Medulla oblongata (tissue), 1 donor: Measurements from ENCODE around the gene SCLY.
A peak's percentile ranks its signal among the peaks of the same experiment; 100 is the strongest.

Experiments used
- DNase-seq: peaks from one replicate; pipeline ENCODE4 v3.0.0-alpha.2; 2015; ENCODE audit errors: extremely low spot score

SCLY gene

DNA sequence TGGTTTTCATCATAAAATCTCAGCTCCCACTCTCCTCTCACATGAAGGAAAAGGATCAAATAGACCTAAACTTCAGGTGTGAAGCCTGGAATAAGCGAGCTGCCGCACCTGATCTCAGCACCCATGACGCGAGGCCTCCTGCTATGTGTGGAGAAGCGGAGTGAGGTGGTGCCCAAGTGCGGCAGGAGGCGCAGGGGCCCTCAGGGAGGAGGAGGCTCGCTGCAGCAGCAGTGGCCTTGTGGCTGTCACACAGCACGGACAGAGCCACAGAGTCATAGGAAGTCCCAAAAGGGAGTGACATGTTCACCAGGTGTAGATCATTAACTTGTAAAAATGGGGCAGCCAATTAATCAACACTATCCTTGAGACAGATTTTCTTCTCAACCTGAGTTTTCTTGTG, 9.1 kb downstream of the SCLY start:
- no peak for DNase-seq

DNA sequence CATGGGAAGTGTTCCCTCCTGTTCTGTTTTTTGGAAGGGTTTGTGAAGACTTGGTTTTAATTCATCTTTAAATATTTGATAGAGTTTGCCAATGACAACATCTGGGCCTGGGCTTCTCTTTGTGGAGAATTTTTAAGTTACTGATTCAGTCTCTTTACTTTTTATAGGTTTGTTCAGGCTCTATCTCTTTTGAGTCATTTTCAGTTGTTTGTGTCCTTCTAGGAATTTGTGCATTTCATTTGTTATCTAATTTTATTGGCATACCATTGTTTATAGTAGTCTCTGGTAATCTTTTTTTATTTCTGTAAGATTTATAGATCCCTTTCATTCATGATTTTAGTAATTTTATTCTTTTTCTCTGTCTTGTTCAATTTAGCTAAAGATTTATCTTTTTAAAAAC, 14.6 kb downstream of the SCLY start:
- no peak for DNase-seq

DNA sequence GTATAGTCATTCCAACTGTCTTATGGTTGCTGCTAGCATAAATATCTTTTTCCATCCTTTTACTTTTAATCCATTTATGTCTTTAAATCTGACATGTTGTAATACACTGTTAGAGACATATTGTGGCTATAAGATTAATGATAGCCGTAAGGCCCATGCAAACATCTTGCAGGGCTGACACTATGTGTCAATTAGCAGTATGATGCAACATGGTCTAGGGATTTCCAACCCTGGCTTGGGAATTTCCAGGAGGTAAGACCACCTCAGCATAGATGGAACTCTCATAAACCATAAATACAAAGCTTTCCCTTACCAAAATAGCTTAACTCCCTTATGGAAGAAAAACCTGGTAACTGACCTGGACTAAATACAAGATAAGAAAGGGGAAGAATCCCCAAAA, 16.5 kb downstream of the SCLY start:
- no peak for DNase-seq

DNA sequence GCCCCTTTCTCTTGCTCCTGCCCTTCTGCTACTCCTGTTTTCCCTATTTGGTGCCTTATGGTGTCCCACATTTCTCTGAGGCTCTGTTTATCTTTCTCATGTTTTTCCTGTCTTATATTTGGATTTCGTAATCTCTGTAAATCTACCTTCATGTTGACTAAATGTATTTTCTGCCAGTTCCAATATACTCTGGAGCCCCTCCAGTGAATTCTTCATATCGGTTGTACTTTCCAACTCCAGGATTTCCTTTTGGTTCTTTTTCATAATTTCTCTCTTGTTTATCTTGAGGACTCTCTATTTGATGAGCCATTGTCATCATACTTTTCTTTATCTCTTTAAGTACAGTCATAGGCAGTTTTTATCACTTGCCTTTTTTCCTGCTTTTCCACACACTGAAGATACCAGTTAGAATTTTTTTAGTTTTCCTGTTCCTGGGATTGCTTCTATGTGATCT, 19.1 kb downstream of the SCLY start:
- DNase-seq: no peak

DNA sequence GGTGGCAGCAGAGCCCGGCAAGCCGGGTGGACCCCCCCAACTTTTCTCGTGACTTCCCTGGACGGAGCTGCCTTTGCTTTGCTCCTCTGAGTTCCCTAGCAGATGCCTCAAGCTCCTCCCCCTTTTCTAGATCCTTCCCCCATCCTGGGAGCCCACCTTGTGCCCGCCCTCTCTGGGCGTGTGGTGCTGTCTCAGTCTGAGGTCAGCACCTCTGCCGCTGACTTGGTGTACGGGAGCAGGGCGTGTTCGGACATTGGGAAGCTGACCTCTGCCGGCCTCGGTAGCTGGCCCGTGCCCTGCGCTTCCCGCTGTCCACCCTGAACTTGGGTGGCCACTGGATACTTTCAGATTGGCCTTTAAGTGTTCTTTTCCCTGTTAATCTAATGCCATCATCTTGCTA, 19.7 kb downstream of the SCLY start:
- DNase-seq: no peak

DNA sequence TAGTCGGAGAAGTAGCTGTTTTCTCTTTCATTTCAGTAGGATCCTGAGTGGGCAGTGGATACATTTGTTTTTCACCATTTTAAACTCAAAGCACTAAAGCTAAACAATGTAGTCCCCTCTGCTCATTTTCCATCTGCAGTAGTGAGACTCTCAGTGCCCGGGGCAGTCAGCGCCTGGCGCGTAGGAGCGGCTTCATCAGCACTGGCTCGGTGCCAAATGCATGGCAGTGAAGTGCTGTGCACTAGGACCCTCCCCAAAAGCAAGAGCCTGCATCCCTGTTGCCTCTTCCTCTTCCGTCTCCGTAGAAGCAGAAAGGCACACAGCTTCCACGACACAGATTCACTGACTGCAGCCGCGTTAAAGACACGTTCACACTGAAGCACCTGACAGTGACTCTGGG, 20.3 kb downstream of the SCLY start:
- peak; percentile 37 for DNase-seq

DNA sequence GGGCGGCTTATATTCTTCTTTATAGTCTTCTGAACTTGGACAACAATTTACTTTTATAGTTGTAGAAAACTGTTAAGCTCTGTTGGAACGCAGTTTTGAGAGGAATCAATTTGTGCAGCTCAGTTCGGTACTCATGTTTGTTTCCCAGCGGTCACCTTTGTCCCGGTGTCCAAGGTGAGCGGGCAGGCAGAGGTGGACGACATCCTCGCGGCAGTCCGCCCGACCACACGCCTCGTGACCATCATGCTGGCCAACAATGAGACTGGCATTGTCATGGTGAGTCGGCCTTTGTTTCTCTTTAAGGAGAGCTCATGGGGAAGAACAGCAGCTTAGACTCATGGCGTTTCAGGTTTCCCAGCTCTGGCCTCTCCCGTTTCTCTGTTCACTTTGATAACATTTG, 20.8 kb downstream of the SCLY start:
- DNase-seq: peak; percentile 47

DNA sequence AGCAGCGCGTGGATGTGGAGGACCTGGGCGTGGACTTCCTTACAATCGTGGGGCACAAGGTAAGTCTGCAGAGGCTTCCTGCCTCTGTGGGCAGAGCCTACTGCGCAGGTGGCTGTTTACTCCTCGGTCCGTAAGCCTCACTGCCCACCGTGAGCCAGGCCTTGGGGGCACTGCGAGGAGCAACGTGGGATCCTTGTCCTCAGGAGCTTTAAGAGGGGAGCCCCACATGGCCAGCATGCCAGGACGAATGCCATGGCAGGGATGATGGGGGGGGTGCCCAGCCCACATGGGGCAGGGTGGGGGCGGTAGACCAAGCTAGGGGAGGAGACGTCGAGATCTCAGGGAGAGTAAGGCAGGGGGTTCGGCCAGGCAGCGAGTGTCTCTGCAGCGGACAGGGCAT, 21.4 kb downstream of the SCLY start:
- DNase-seq: no peak

DNA sequence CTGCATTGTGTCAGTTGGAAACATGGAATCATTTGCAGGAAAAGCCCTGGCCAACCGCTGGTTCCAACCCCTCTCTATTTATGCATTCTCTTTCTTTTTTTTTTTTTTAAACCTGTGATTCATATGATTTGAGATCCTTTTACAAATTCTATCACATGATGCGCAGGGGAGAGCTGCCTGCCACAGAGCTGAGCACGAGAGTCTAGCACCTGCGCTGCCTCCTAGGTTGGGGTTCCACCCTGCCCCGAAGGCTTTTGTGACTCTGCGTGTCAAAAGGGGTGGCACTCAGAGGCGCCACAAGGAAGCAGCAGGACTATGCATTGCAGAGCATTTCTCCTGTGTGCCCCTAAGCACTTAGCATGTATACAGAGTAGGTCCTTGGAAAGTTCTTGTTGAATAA, 22.0 kb downstream of the SCLY start:
- no peak for DNase-seq

DNA sequence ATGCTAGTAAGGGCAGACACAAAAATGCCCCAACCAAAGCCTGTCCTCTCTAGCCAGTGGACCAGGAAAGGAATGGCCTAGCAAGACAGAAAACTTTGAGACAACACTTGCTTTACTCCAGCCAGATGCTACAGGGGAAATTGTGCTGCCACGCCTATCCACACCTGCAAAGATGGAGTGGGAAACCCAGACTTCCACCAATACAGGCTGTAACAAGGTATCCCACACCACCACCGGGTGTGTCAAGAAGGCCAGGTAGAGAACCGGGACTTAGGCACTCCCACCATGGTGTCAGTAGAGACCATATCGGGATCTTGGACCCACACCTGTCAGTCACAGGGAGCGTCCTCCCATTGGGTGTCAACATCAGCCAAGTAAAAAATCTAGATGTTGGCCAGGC, 23.1 kb downstream of the SCLY start:
- DNase-seq: no peak

DNA sequence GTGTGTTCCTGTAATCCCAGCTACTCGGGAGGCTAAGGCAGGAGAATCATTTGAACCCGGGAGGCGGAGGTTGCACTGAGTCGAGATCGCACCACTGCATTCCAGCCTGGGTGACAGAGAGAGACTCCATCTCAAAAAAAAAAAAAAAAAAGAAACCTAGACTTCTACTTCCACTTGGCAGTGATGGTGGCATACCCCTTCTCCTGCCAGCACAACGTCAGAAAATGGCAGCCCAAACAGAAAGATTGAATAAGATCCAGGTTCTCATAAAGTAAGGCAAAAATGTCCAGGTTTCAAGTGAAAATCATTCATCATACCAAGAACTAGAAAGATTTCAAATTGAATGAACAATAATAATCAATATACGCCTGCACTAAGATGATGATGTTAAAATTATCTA, 24.0 kb downstream of the SCLY start:
- DNase-seq: no peak

DNA sequence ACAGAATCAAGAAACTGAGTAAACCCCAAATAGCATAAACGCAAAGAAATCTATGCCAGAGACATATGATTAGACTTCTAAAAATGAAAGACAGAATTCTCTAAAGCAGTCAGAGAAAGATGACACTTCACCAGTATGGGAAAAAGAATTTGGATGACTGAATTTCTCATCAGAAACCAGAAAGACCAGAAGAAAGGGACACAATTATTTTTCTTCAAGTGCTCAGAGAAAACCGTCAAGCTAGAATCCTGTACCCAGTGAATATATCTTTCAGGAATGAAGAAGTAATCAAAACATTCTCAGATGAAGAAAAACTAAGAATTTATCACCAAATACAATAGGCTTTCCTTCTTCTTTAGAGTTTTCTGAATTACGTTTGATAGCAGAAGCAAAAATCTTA, 25.1 kb downstream of the SCLY start:
- DNase-seq: no peak

DNA sequence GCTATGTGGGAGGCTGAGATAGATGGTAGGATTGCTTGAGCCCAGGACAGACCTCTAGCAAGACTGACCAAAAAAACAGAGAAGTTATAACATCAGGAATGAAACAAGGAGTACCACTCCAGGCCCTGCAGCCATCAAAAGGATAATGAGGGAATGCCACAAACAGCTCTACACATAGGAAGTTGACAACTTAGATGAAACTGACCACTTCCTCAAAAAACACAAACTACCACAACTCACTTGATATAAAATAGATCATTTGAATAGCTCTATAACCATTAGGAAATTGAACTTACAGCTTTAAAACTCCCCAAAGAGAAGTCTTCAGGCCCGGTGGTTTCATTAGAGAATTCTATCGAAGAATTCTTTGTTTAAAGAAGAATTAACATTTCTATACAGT, 26.4 kb downstream of the SCLY start:
- peak; percentile 31 for DNase-seq

DNA sequence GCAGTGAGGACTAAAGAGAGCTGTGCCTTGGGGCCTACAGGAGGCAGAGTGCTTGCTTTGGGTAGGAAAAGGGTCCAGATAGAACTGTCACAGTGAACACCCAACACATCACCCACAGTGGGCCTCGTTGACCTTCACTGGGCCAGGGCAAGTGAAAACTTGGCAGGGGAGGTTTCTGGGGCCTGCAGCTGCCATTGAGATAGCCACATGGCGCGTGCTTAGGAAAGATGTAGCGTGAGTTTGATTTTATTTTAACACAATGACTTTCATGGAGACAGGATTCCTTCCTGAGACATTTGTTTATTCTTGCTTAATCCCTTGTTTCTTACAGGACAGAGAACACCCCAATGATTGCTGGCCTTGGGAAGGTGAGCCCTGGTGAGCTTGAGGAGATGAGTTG, 30.1 kb downstream of the SCLY start:
- no peak for DNase-seq

DNA sequence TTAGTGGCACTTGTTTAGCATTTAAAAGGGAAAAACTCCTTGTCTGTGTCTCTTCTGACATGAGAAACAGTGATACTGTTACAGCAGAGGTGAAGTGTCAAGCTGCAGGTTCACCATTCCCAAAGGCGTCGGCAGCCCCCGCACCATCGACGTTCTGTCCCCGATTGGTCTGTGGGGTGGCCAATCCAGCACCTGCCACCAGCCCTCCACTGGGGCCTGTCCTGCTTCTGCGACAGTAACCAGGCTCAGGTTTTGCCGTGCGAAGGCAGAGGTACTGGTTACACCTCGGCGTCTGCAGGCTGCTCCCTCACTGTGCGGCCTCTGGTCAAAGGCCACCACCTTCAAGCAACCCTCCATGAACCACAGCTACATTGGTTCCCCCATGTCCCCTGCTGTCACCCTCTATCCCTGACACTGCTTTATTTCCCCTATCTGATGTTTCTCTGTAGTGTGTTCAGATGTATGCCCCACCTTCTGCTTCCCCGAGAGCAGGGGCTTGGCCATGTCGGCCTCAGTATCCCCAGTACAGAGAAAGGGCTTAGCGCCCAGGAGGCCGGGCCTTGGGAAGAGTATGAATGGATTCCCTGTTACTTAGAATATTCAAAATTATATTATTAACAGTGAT, 30.7 kb downstream of the SCLY start:
- DNase-seq: no peak

DNA sequence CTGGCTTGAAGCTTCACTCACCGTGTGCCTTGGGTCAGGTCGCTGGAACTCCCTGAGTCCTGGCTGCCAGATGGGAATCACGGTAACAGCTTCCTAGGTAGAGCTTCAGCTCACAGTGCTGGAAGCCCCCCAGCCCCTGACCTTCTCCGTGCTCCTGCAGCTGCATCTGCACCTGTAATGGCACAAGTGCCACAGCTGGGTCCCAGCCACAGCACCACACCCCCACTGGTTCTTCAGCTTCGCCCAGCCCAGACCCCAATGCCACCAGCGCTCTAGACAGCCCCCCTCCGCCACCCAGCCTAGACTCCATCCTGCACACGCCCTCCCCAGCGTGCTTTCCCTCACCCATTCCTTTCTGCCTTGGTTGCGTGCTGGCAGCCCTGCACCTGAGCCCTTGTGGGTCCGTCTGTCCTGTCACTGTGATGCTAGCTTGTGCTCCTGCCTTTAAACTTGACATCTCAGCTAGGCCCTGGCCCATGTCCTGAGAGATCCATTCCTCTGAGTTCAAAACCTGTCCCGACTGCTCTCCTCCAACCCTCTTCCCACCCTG, 31.8 kb downstream of the SCLY start:
- DNase-seq: no peak

DNA sequence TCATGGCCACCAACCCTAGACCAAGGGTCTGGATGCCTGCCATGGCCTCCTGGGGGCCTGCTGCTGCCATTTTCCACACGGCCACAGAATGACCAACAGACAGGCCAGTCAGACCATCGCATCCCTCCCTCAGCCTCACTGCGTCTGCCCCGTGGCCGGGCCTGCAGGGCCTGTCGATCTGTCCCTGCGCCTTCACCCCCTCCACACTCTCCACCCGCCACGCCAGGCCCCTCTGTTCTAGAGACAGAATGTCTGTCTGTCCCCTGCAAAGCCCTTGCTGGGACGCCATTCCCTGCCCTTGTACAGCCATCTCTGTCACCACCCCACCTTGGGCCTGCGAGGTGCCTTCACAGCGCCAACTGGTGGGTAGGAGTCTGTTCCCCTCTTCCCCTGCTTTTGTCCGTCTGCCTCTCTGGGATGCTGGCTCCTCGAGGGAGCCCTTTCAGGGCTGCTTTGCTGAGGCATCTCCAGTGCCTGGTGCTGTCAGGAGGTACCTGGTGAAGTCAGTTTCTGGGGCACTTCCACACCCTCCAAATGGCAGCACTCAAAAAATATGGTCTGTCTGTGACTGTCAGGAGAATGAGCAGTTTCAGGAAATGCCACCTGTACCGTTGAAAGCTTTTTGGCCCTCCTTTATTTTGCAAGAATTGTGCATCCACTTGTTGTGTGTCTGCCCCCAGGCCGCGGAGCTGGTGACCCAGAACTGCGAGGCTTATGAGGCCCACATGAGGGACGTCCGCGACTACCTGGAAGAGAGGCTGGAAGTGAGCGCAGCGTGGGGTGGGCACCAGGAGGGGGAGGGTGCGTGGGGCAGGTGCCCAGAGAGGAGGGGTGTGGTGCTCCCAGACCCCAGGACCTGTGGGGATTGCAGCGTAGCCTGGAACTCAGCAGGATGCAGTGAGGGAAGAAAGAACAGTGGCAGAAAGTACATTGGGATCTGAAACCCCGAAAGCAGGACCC, 32.7 kb downstream of the SCLY start:
- no peak for DNase-seq

DNA sequence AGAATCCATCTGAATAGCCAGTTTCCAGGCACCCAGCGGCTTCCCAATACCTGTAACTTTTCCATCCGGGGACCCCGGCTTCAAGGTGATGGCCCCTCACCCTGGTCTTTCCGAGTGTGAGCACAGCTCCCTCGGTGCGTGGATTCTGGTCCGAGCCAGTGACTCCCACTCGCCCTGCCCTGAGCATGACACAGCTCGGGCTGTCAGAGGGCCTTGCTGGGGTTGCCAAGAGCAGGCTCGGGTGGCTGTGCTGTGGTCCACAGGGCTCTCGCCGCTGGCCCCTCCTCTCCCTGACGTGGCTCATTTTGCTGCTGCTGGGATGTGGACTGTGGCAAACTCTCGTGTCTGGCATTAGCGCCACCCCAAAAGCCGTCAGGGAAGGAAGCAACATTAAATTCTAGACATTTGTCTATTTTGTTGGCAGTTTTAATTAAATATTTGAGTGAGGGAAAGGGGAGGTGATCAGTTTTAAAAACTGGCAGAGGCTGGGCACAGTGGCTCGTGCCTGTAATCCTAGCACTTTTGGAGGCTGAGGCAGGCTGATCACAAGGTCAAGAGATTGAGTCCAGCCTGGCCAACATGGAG, 33.7 kb downstream of the SCLY start:
- no peak for DNase-seq

DNA sequence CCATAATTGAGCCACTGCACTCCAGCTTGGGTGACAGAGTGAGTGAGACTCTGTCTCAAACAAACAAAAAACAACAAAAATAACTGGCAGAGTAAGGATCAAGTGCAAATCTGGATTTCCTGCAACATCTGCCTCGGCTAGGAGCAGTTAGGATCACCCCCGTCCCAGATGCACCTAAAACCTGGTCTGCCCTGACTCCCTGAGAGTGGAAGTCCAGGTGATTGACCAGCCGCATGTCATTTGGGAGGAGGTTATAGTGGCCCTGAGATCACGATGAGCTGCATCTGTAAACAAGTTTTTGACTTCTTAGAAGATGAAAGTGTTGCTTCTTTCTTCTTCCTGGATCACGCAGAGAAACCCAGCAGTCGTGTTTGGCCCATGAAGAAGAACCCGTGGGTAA, 34.3 kb downstream of the SCLY start:
- DNase-seq: no peak

DNA sequence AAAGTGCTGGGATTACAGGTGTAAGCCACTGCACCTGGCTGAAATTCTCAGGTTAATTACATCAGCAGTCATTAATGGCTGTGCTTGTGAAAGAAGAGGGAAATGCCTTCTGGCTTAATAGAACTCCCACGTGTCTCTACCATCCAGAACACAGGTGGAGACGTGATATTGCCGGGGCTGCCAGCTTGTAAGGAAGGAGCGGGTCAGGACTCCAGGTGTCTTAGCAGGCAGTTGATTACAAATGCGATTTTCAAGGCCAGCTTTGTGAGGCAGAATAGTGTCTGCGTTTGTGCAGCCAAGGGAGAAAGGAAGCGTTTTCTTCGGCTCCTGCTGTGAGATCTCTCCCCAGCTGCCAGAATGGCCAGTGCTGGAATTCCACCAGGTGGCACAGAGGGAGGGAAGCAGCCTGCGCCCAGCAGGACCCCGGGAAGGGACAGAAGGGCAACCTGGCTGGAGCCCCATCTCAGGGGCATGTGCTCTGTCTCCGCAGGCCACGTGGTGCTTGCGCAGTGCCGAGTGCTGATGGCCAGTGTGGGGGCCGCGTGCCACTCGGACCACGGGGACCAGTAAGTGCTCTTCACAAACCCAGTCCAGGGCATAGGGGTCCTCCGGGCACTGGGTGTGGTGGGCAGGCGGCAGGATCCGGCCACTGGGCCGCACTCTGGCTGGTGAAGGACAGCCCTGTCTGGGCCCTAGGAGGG, 35.7 kb downstream of the SCLY start:
- DNase-seq: no peak

DNA sequence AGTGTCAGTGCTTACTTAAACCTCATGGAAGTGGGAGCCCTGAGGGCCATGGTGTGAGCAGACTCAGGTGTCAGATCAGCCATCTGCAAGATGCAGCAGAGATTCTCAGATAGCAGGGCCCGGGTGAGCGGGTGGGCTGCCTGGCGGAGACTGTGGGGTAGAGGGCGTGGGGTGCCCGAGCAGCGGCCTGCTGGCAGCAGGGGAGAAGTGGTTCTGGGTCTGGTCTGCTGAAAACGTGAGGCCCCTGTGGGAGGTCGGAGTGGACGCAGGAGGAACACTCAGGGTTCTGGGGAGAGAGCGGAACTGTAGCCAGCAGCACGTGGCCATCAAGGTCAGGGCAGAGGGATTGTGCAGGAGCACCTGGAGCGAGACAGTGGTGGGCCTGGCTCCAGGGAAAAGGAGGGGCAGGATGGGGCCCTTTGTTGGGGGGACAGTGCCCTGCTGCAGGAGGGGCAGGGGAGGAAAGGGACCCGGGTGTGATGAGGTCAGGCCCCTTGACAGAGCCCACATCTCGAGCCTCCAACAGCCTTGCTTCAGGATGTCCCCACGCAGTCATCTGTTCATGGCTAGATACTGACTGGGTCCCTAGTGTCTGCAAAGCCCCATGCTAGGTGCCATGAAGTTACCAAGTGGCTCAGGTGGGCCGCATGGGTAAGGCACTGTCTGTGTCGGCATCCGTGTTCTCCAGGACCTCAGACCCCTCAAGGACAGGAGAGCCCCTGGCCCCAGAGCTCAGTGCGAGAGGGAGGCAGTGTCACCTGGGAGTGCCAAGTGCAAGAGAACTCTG, 36.6 kb downstream of the SCLY start:
- DNase-seq: no peak
